Thymus (tissue), 11 donors: ENCODE results near the gene CAMK2N2. TPM values are rescaled to one million over a fixed set of nuclear protein-coding genes. Genes with fewer than 3 reads are reported as not detected.
A peak's percentile ranks its signal among the peaks of the same experiment; 100 is the strongest.
"Not testable (repeated sequence)": the region's sequence is repeated elsewhere in the genome, so short reads cannot be mapped to it uniquely, and the experiment has no call there.

Experiments
- DNase-seq, 9 donors: peaks; one replicate each; pipeline ENCODE4 v3.0.0-alpha.2; 2013; ENCODE audit warnings: low spot score in 9 of 9, low read depth in 6 of 9, missing footprints in 1 of 9
- H3K27ac ChIP-seq, 2 donors: one replicate each; pipeline ENCODE4 v1.5.1; 2013; ENCODE audit warnings: control low read depth in 1 of 2, low read depth in 1 of 2, low read length in 1 of 2, mild to moderate bottlenecking in 1 of 2, moderate library complexity in 1 of 2
- H3K27me3 ChIP-seq, 2 donors: one replicate each; pipeline ENCODE4 v1.5.1; 2013; ENCODE audit warnings: low read length in 1 of 2; ENCODE audit not compliant: control insufficient read depth in 2 of 2, insufficient read depth in 1 of 2
- H3K36me3 ChIP-seq, 2 donors: one replicate each; pipeline ENCODE4 v1.5.1; 2013; ENCODE audit warnings: low read length in 1 of 2, mild to moderate bottlenecking in 1 of 2, moderate library complexity in 1 of 2; ENCODE audit not compliant: control insufficient read depth in 2 of 2, insufficient read depth in 2 of 2
- H3K4me1 ChIP-seq, 2 donors: one replicate each; pipeline ENCODE4 v1.5.1; 2013; ENCODE audit warnings: low read length in 2 of 2; ENCODE audit not compliant: control insufficient read depth in 2 of 2, insufficient read depth in 2 of 2
- H3K4me3 ChIP-seq, 2 donors: one replicate each; pipeline ENCODE4 v1.5.1; 2013; ENCODE audit warnings: low read length in 2 of 2, control low read depth in 1 of 2, mild to moderate bottlenecking in 1 of 2
- H3K9me3 ChIP-seq, 2 donors: one replicate each; pipeline ENCODE4 v1.5.1; 2013; ENCODE audit warnings: low read length in 1 of 2, mild to moderate bottlenecking in 1 of 2; ENCODE audit not compliant: control insufficient read depth in 2 of 2, insufficient read depth in 1 of 2
- WGBS: extraction: QIAGEN DNeasy Blood & Tissue Kit; methylation state at CpG from one replicate; pipeline ENCODE4 v1.1.7; 2013; 5-methylcytosine and 5-hydroxymethylcytosine counted together
- polyA plus RNA-seq: library from polyadenylated mRNA; stranded (reverse); fragments of 200-250 nt; gene quantifications from one replicate; pipeline ENCODE4 v1.2.3, GENCODE V29; 2013
- total RNA-seq: library from RNA; stranded (reverse); fragments of 120-200 nt; gene quantifications from one replicate; pipeline ENCODE4 v1.2.4, GENCODE V29; 2013
- donor health status: healthy.

The CAMK2N2 gene
- total and polyA plus RNA-seq, 2 donors = 0.14 TPM; not detected in 1

DNA sequence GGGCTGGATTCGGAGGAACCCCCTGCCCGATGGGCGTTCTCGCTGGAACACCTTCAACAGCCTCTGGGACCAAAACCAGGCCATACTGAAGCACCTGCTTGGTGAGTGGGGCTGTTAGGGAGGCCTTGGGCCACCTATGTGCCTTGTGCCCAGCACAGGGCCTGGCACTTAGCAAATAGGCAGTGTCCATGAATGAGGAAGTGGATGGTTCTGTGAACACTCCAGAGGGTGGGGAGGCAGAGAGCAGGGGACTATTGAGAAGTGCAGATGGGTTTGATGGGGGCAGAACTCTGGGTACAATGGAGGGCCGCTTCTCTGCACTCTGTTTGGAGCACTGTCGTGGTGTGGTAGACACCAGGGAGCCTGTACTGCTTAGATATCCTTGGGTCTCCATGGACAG lies 16.0 kb upstream of the CAMK2N2 start:
- Histone ChIP-seq H3K27me3 (peaks cover 18 to 81% of the 10 kb centered on the region in 2 donors), H3K36me3 (no peaks in the 10 kb centered on the region), H3K4me3 (no peak overlapping the region), H3K4me1 (no peaks in the 10 kb centered on the region), H3K9me3 (peaks cover 0 to 9% of the 10 kb centered on the region in 2 donors), H3K27ac (no peak overlapping the region)
- WGBS = 93% methylated on average over 6 of the region's 6 CpGs
- DNase-seq = no peak

GRCh38 chr3:184275961-184276910 lies 14.9 kb upstream of the CAMK2N2 start, which contains the start of gene ECE2:
Gene ECE2 (plus strand): TSS chr3:184276022. CDS start chr3:184276154, 132 bp downstream.
- WGBS = 18% methylated on average over 65 of the region's 65 CpGs
- DNase-seq = no peak
- Histone ChIP-seq H3K36me3 (no peaks in the 10 kb centered on the region), H3K4me3 (no peak within 1 kb of the TSS), H3K9me3 (peaks cover 0 to 9% of the 10 kb centered on the region in 2 donors), H3K4me1 (no peaks in the 10 kb centered on the region), H3K27me3 (peaks cover 18 to 74% of the 10 kb centered on the region in 2 donors), H3K27ac (no peak within 1 kb of the TSS)

DNA sequence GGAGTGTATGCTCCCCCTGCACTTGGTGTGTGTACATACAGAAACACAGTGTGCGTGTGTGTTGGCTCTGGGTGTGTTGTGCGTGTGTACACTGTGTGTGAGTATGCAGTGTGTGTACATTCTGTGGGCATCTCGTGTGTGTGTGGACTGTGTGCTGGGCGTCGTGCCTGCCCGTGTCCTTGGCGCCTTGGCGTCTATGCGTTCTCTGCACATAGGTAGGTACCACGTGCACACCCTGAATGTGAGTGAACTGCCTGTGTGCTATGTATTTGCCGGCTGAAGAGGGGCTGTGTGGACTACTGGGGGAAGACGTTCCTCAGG lies 14.0 kb upstream of the CAMK2N2 start:
- no peak for DNase-seq
- H3K36me3 ChIP-seq = no peaks in the 10 kb centered on the region
- peaks cover 18 to 77% of the 10 kb centered on the region in 2 donors for H3K27me3 ChIP-seq
- no peaks in the 10 kb centered on the region for H3K4me1 ChIP-seq
- H3K9me3 ChIP-seq = peaks cover 0 to 9% of the 10 kb centered on the region in 2 donors
- H3K27ac ChIP-seq = no peak overlapping the region
- 84% methylated on average over 12 of the region's 12 CpGs for WGBS
- no peak overlapping the region for H3K4me3 ChIP-seq

DNA sequence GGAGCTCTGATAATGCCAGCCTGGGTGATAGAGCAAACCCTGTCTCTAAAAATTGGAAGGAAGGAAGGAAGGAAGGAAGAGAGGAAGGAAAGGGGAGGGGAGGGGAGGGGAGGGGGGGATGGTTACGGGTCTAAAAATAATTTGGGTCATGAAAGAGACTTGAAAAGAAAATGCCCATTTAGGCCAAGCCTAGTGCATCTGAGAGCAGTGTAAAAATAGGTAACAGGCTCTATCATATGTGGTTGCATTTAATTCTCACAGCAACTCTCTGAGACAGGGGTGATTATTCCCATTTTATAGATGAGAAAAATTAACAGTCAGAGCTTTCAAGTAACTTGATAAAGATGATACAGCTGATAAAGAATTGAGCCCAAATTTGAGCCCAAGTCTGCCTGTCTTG lies 10.9 kb upstream of the CAMK2N2 start:
- Histone ChIP-seq H3K36me3 (no peaks in the 10 kb centered on the region), H3K4me1 (no peaks in the 10 kb centered on the region), H3K27ac (no peak overlapping the region), H3K9me3 (peaks cover 0 to 9% of the 10 kb centered on the region in 2 donors), H3K4me3 (no peak overlapping the region), H3K27me3 (peaks cover 18 to 61% of the 10 kb centered on the region in 2 donors)
- no peak for DNase-seq
- 42% methylated on average over 1 of the region's 1 CpG for WGBS

DNA sequence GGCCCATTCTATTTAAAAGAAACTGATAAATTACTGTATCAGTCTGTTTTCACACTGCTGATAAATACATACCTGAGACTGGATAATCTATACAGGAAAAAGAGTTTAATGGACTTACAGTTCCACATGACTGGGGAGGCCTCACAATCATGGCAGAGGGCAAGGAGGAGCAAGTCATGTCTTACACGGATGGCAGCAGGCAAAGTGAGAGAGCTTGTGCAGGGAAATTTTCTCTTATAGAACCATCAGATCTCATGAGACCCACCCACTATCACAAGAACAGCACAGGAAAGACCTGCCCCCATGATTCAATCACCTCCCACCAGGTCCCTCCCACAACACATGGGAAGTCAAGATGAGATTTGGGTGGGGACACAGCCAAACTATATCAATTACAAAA lies 5.9 kb upstream of the CAMK2N2 start:
- 98% methylated on average over 1 of the region's 1 CpG for WGBS
- H3K36me3 ChIP-seq, H3K9me3 ChIP-seq, H3K4me1 ChIP-seq, H3K27ac ChIP-seq, DNase-seq, H3K4me3 ChIP-seq: not testable (repeated sequence)
- H3K27me3 ChIP-seq = peaks cover 13 to 48% of the 10 kb centered on the region in 2 donors

- H3K4me1 ChIP-seq = peaks cover 0 to 20% of the 10 kb centered on the region in 2 donors
- no peaks in the 10 kb centered on the region for H3K36me3 ChIP-seq
- DNase-seq = no peak
- 21% methylated on average over 15 of the region's 15 CpGs for WGBS
- peaks cover 55 to 74% of the 10 kb centered on the region in 2 donors for H3K27me3 ChIP-seq
- H3K27ac ChIP-seq = no peak overlapping the region
- no peak overlapping the region for H3K4me3 ChIP-seq
- H3K9me3 ChIP-seq = peaks cover 0 to 16% of the 10 kb centered on the region in 2 donors
Measured at GRCh38 chr3:184262764-184263179, 1.4 kb upstream of the CAMK2N2 start.

GRCh38 chr3:184261854-184262763 lies 756 bp upstream of the CAMK2N2 start:
- Histone ChIP-seq H3K4me3 (peak overlapping the region in 1 of 2 donors; percentile 51), H3K4me1 (peaks cover 0 to 20% of the 10 kb centered on the region in 2 donors), H3K36me3 (no peaks in the 10 kb centered on the region), H3K27ac (no peak overlapping the region), H3K9me3 (peaks cover 0 to 16% of the 10 kb centered on the region in 2 donors), H3K27me3 (peaks cover 55 to 78% of the 10 kb centered on the region in 2 donors)
- WGBS = 4% methylated on average over 66 of the region's 66 CpGs
- DNase-seq = peak in 1 of 9 donors; percentile 10

DNA sequence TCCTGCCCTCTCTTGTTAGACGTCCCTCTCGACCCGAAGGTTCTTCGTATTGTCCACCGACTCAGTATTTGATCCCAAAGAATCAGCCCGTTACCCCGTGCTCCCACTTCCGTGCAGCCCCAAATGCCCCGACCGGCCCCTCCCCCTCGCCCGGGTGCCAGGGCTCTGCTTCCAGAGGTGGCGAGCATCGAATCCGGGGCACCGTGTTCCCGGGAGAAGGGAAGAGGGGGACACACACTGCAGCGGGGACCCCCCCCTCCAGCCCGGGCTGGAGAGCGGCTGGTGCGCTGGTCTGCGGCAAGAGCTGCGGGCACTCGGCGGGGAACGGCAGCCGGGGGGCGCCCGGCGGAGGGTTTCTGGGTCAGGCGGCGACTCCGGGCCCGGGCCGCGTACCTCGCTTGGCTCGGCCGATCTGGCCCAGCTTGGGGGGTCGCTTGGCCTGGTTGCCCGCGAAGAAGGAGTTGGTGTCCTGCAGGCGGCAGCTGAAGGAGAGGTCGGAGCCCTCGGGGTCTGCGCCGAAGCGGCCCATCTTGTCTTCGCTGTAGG lies 556 bp downstream of the CAMK2N2 start:
- WGBS = 4% methylated on average over 49 of the region's 49 CpGs
- Histone ChIP-seq H3K4me3 (peak overlapping the region in 1 of 2 donors; percentile 51), H3K27ac (no peak overlapping the region), H3K36me3 (no peaks in the 10 kb centered on the region), H3K9me3 (peaks cover 0 to 16% of the 10 kb centered on the region in 2 donors), H3K4me1 (peaks cover 0 to 20% of the 10 kb centered on the region in 2 donors), H3K27me3 (peaks cover 55 to 78% of the 10 kb centered on the region in 2 donors)
- no peak for DNase-seq
